NCI-H524 (cell line): ENCODE results near the gene PDK1.

Experiments used
- DNase-seq, 2 experiments: peaks; one replicate each; lab custom pipeline; 2025; lab: John Stamatoyannopoulos, UW

Gene PDK1

GRCh38 chr2:172597176-172597842 is 41.4 kb downstream of the PDK1 start:
- no peak for DNase-seq

GRCh38 chr2:172599947-172600346 is 44.1 kb downstream of the PDK1 start:
- no peak for DNase-seq

- DNase-seq: no peak
Measured at GRCh38 chr2:172600557-172601008, 44.7 kb downstream of the PDK1 start.

- no peak for DNase-seq
Measured at GRCh38 chr2:172606285-172606684, 50.4 kb downstream of the PDK1 start.

- no peak for DNase-seq
Measured at GRCh38 chr2:172607379-172607928, 51.6 kb downstream of the PDK1 start.

- DNase-seq: no peak
Measured at GRCh38 chr2:172609488-172609887, 53.6 kb downstream of the PDK1 start.

- DNase-seq: no peak
Measured at GRCh38 chr2:172612051-172612450, 56.2 kb downstream of the PDK1 start.

- peak; percentile 70 to 92 for DNase-seq
Measured at GRCh38 chr2:172613040-172613439, 57.1 kb downstream of the PDK1 start.

GRCh38 chr2:172613615-172614231 is 57.8 kb downstream of the PDK1 start:
- no peak for DNase-seq

- DNase-seq: no peak
Measured at GRCh38 chr2:172614932-172615331, 59.0 kb downstream of the PDK1 start.

GRCh38 chr2:172615727-172616261 is 59.9 kb downstream of the PDK1 start:
- DNase-seq: no peak

- no peak for DNase-seq
Measured at GRCh38 chr2:172617115-172617514, 61.2 kb downstream of the PDK1 start.

GRCh38 chr2:172623249-172623965 is 67.5 kb downstream of the PDK1 start:
- DNase-seq: no peak

GRCh38 chr2:172624996-172625395 is 69.1 kb downstream of the PDK1 start:
- DNase-seq: no peak

- no peak for DNase-seq
Measured at GRCh38 chr2:172627181-172627580, 71.3 kb downstream of the PDK1 start.

- no peak for DNase-seq
Measured at GRCh38 chr2:172628085-172628484, 72.2 kb downstream of the PDK1 start.

- DNase-seq: no peak
Measured at GRCh38 chr2:172629586-172629985, 73.7 kb downstream of the PDK1 start.

GRCh38 chr2:172630181-172630580 is 74.3 kb downstream of the PDK1 start:
- no peak for DNase-seq

GRCh38 chr2:172634477-172634876 is 78.6 kb downstream of the PDK1 start:
- DNase-seq: no peak

- no peak for DNase-seq
Measured at GRCh38 chr2:172635548-172635947, 79.7 kb downstream of the PDK1 start.

GRCh38 chr2:172639256-172639655 is 83.4 kb downstream of the PDK1 start:
- no peak for DNase-seq

GRCh38 chr2:172639823-172640222 is 83.9 kb downstream of the PDK1 start:
- no peak for DNase-seq

GRCh38 chr2:172640389-172640788 is 84.5 kb downstream of the PDK1 start:
- no peak for DNase-seq
